H1 (cell line): ENCODE data around the gene EIF4A3.

ENCODE experiments used
- CEBPB ChIP-seq: IDR thresholded peaks from 2 replicates; pipeline ENCODE4 v1.6.1; 2012; ENCODE audit warnings: low read depth, low read length
- CTCF ChIP-seq, 3 experiments: IDR thresholded peaks; 1 replicate in 2 of 3; 2 replicates in 1 of 3; pipeline versions ENCODE4 v1.5.1 to v1.6.1; 2011; ENCODE audit warnings: low read length in 3 of 3, mild to moderate bottlenecking in 3 of 3, inconsistent platforms in 2 of 3, low read depth in 1 of 3, moderate library complexity in 1 of 3; ENCODE audit not compliant: insufficient read depth in 1 of 3; ENCODE audit errors: control extremely low read depth in 1 of 3
- EGR1 ChIP-seq: IDR thresholded peaks from 2 replicates; pipeline ENCODE4 v1.6.1; 2011; ENCODE audit warnings: low read depth, low read length, borderline replicate concordance
- JUN ChIP-seq: IDR thresholded peaks from 2 replicates; pipeline ENCODE4 v1.6.1; 2011; ENCODE audit warnings: low read depth, mild to moderate bottlenecking, improper control_type of control experiment, low read length
- POLR2A ChIP-seq, 2 experiments: IDR thresholded peaks; 1 replicate in 1 of 2; 2 replicates in 1 of 2; pipeline ENCODE4 v1.6.1; 2011; ENCODE audit warnings: low read depth in 2 of 2, low read length in 2 of 2, mild to moderate bottlenecking in 2 of 2; ENCODE audit errors: control extremely low read depth in 1 of 2
- POLR2AphosphoS5 ChIP-seq: IDR thresholded peaks from 2 replicates; pipeline ENCODE4 v1.6.1; 2011; ENCODE audit warnings: low read depth, low read length
- RAD21 ChIP-seq, 2 experiments: IDR thresholded peaks in 1 of 2; conservative IDR thresholded peaks in 1 of 2; 2 replicates each; pipeline ENCODE4 v1.6.1; 2011; ENCODE audit warnings: low read depth in 2 of 2, low read length in 2 of 2, improper control_type of control experiment in 1 of 2, inconsistent platforms in 1 of 2, mild to moderate bottlenecking in 1 of 2, moderate library complexity in 1 of 2
- SUZ12 ChIP-seq: fragments of 200-600 bp; sonication (generic); IDR thresholded peaks from 2 replicates; pipeline ENCODE4 v1.6.1; 2012; ENCODE audit warnings: mild to moderate bottlenecking, inconsistent platforms, low read length, moderate library complexity, mixed read lengths
- TAF1 ChIP-seq: IDR thresholded peaks from 2 replicates; pipeline ENCODE4 v1.6.1; 2011; ENCODE audit warnings: mild to moderate bottlenecking, low read depth, low read length
- TF ChIP-seq, protein P1 (sequence below): IDR thresholded peaks from 2 replicates; pipeline ENCODE4 v1.6.1; 2012; ENCODE audit warnings: inconsistent platforms

DNA sequence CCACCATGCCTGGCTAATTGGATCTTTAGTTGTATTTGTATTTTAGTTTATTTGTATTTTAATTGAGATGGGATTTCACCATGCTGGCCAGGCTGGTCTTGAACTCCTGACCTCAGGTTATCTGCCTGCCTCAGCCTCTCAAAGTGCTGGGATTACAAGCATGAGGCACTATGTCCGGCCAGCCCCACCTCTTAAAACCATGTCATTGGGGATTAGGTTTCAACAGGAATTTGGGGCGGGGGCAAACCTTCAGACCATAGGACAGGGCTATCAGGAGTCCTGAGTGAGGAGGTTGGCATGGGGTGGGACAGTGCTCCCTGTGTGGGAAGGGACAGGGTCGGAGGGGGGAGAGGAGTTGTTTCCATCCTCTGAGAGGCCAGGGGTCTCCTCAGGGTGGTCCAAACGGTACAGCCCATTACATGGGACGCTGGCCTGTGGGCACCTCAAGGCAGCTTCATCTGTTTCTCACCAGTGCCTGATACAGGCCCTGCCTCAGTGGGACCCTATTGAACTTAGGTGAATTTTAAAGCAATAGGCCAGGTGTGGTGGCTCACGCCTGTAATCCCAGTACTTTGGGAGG lies 23.9 kb downstream of the EIF4A3 start:
- TF ChIP-seq, protein P1, sequence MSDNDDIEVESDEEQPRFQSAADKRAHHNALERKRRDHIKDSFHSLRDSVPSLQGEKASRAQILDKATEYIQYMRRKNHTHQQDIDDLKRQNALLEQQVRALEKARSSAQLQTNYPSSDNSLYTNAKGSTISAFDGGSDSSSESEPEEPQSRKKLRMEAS: no peak
- TF ChIP-seq CTCF (IDR thresholded peaks at IDR 0.05; ENCODE audit: control extremely low read depth in 1 of 3, insufficient read depth in 1 of 3, low read depth in 1 of 3, low read length in 3 of 3) (no peak), RAD21 (IDR thresholded peaks at IDR 0.05 in 1 of 2, conservative IDR thresholded peaks at IDR 0.05 in 1 of 2; ENCODE audit: low read depth in 2 of 2, low read length in 2 of 2) (no peak), POLR2A (IDR thresholded peaks at IDR 0.05; ENCODE audit: control extremely low read depth in 1 of 2, low read depth in 2 of 2, low read length in 2 of 2) (no peak), EGR1 (no peak), TAF1 (no peak), SUZ12 (no peak), JUN (no peak), POLR2AphosphoS5 (no peak), CEBPB (no peak)
